ENCODE results near the gene TYRO3. TPM values are rescaled to one million over a fixed set of nuclear protein-coding genes. Genes with fewer than 3 reads are reported as not detected.

Gene TYRO3
- polyA plus RNA-seq, 3 donors: 0.09 to 0.12 TPM; not detected in 1

GRCh38 chr15:41536866-41537265, 22.1 kb upstream of the TYRO3 start:
- TF ChIP-seq, protein P1, sequence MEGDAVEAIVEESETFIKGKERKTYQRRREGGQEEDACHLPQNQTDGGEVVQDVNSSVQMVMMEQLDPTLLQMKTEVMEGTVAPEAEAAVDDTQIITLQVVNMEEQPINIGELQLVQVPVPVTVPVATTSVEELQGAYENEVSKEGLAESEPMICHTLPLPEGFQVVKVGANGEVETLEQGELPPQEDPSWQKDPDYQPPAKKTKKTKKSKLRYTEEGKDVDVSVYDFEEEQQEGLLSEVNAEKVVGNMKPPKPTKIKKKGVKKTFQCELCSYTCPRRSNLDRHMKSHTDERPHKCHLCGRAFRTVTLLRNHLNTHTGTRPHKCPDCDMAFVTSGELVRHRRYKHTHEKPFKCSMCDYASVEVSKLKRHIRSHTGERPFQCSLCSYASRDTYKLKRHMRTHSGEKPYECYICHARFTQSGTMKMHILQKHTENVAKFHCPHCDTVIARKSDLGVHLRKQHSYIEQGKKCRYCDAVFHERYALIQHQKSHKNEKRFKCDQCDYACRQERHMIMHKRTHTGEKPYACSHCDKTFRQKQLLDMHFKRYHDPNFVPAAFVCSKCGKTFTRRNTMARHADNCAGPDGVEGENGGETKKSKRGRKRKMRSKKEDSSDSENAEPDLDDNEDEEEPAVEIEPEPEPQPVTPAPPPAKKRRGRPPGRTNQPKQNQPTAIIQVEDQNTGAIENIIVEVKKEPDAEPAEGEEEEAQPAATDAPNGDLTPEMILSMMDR (IDR thresholded peaks at IDR 0.05): no peak
- H3K79me2 ChIP-seq (ENCODE audit: insufficient read depth, low read length): no peaks in the 10 kb centered on the region
- H3K27me3 Mint-ChIP-seq (ENCODE audit: low read depth in 3 of 3): peaks cover 0 to 4% (median 0%) of the 10 kb centered on the region in 3 donors
- H3K27me3 ChIP-seq (ENCODE audit: control insufficient read depth in 2 of 2, insufficient read depth in 2 of 2, low read length in 2 of 2): no peaks in the 10 kb centered on the region
- H3K4me3 ChIP-seq (replicated peaks in 1 of 3; ENCODE audit: low read depth in 2 of 3, low read length in 3 of 3): no peak overlapping the region
- peaks cover 26 to 47% of the 10 kb centered on the region in 2 donors for H3K36me3 ChIP-seq (replicated peaks in 1 of 2; ENCODE audit: control insufficient read depth in 1 of 2, insufficient read depth in 2 of 2, low read length in 2 of 2)
- H3K4me1 ChIP-seq (ENCODE audit: control insufficient read depth in 1 of 2, insufficient read depth in 2 of 2, low read length in 2 of 2): no peaks in the 10 kb centered on the region
- DNase-seq: no peak
- intact Hi-C loops (cut with micrococcal nuclease): no loop called here
- H3K9ac ChIP-seq (ENCODE audit: insufficient read depth, low read length, poor library complexity, severe bottlenecking): no peak overlapping the region
- H3K27ac Mint-ChIP-seq: peak overlapping the region in 1 of 7 donors; percentile 77
- no peaks in the 10 kb centered on the region for H3K9me3 ChIP-seq (replicated peaks in 1 of 2; ENCODE audit: control insufficient read depth in 1 of 2, insufficient read depth in 1 of 2, low read length in 2 of 2)
- no peaks in the 10 kb centered on the region for H3K9me3 Mint-ChIP-seq
- no peak overlapping the region for H3K27ac ChIP-seq (ENCODE audit: low read depth in 1 of 2, low read length in 2 of 2)
- peaks cover 41 to 57% of the 10 kb centered on the region in 2 donors for H3K36me3 Mint-ChIP-seq
- H3K4me2 ChIP-seq (replicated peaks; ENCODE audit: extremely low read depth, low read length, poor library complexity, severe bottlenecking): no peak overlapping the region
- 97% methylated on average over 10 of the region's 11 CpGs for WGBS (ENCODE audit: insufficient coverage)
- no peak overlapping the region for H2AFZ ChIP-seq (ENCODE audit: insufficient read depth, low read depth, low read length, poor library complexity, severe bottlenecking)
- no peaks in the 10 kb centered on the region for H4K20me1 ChIP-seq (ENCODE audit: insufficient read depth, low read length)
- no peak overlapping the region for H3K4me3 Mint-ChIP-seq
- H3K4me1 Mint-ChIP-seq: peaks cover 3% of the 10 kb centered on the region

DNA sequence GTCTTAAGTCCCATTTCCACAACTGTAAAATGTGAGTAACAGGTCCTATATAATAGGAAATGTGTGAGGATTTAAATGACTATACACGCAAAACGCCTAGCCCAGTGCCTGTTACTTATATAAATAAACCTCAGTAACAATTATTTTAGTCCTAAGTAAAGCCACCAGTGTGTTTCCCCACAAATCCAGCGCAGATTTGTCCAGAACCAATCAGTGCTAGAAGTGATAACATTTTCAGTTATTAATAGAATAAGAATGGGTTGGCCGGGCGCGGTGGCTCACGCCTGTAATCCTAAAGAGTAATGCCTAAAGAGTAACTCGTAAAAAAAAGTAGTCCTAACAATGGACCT, 15.5 kb upstream of the TYRO3 start:
- Histone ChIP-seq H3K79me2 (ENCODE audit: insufficient read depth, low read length) (peaks cover 16% of the 10 kb centered on the region), H4K20me1 (ENCODE audit: insufficient read depth, low read length) (no peaks in the 10 kb centered on the region), H3K4me3 (replicated peaks in 1 of 3; ENCODE audit: low read depth in 2 of 3, low read length in 3 of 3) (peak overlapping the region; percentile 56 to 99 (median 77)), H3K9ac (ENCODE audit: insufficient read depth, low read length, poor library complexity, severe bottlenecking) (peak overlapping the region; percentile 87), H3K36me3 (replicated peaks in 1 of 2; ENCODE audit: control insufficient read depth in 1 of 2, insufficient read depth in 2 of 2, low read length in 2 of 2) (no peaks in the 10 kb centered on the region), H3K27ac (ENCODE audit: low read depth in 1 of 2, low read length in 2 of 2) (peak overlapping the region; percentile 66 to 91), H3K27me3 (ENCODE audit: control insufficient read depth in 2 of 2, insufficient read depth in 2 of 2, low read length in 2 of 2) (no peaks in the 10 kb centered on the region), H3K4me1 (ENCODE audit: control insufficient read depth in 1 of 2, insufficient read depth in 2 of 2, low read length in 2 of 2) (peaks cover 8 to 14% of the 10 kb centered on the region in 2 donors), H2AFZ (ENCODE audit: insufficient read depth, low read depth, low read length, poor library complexity, severe bottlenecking) (peak overlapping the region; percentile 99), H3K9me3 (replicated peaks in 1 of 2; ENCODE audit: control insufficient read depth in 1 of 2, insufficient read depth in 1 of 2, low read length in 2 of 2) (no peaks in the 10 kb centered on the region), H3K4me2 (replicated peaks; ENCODE audit: extremely low read depth, low read length, poor library complexity, severe bottlenecking) (peak overlapping the region; percentile 88)
- Mint-ChIP-seq H3K4me3 (peak overlapping the region; percentile 96 to 98), H3K27ac (peak overlapping the region; percentile 91 to 96 (median 93)), H3K9me3 (peaks cover 0 to 2% (median 0%) of the 10 kb centered on the region in 7 donors), H3K36me3 (peaks cover 3 to 5% of the 10 kb centered on the region in 2 donors), H3K4me1 (peaks cover 7% of the 10 kb centered on the region), H3K27me3 (ENCODE audit: low read depth in 3 of 3) (peaks cover 2 to 14% (median 5%) of the 10 kb centered on the region in 3 donors)
- intact Hi-C loops (cut with micrococcal nuclease): no loop called here
- TF ChIP-seq, protein P1 (IDR thresholded peaks at IDR 0.05): no peak
- 8% methylated on average over 2 of the region's 8 CpGs for WGBS (ENCODE audit: insufficient coverage)
- no peak for DNase-seq

Measured in CD14-positive monocyte (primary cell).